Measurements from ENCODE around the gene KMT5B.

DNA sequence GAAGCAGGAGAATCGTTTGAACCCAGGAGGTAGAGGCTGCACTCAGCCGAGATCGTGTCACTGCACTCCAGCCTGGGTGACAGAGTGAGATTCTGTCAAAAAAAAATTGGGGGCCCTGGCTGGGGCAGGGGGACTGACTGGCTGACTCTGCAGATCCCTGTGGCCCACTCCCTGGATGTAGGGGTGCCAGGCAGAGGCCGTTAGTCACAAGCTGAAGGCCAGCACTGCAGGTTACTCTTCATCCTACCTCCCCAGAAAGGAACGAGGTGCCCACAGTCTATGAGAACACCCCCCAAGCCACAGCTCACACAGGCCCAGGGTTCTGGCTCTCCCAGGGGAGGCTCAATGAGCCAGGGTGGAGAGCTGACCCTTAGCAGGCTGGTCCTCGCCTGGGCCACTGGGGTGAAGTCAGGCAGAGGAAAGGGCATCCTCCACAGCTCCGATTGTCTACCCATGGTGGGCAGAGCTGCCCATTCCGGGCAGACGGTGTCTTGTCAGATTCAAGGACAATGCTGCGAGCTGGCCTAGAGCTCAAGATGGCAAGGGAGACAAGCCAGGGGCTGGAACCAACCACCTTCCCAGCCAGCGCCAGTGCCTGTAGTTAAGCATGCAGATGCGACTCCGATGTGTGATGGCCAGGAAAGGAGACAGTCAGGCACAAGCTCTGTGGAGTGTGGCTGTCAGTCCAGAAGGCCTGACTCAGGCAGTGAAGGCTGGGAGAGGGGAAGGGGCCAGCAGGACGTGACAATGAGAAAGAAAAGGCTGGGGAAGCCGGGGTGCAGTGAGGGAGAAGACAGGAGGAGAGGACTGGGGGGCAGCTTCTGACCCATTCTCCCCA, 46.2 kb upstream of the KMT5B start:
- TF ChIP-seq, protein P1, sequence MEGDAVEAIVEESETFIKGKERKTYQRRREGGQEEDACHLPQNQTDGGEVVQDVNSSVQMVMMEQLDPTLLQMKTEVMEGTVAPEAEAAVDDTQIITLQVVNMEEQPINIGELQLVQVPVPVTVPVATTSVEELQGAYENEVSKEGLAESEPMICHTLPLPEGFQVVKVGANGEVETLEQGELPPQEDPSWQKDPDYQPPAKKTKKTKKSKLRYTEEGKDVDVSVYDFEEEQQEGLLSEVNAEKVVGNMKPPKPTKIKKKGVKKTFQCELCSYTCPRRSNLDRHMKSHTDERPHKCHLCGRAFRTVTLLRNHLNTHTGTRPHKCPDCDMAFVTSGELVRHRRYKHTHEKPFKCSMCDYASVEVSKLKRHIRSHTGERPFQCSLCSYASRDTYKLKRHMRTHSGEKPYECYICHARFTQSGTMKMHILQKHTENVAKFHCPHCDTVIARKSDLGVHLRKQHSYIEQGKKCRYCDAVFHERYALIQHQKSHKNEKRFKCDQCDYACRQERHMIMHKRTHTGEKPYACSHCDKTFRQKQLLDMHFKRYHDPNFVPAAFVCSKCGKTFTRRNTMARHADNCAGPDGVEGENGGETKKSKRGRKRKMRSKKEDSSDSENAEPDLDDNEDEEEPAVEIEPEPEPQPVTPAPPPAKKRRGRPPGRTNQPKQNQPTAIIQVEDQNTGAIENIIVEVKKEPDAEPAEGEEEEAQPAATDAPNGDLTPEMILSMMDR (IDR thresholded peaks at IDR 0.05), result no peak
- no peak for TF ChIP-seq EZH2 (IDR thresholded peaks at IDR 0.05; ENCODE audit: borderline replicate concordance, insufficient read depth, low read depth, low read length, poor library complexity, severe bottlenecking)

Data from B cell (primary cell).